Testis (tissue), 2 donors: ENCODE data around the gene MMP28.

Source experiments
- POLR2A ChIP-seq: fragments of 450-650 bp; IDR thresholded peaks from one replicate; pipeline ENCODE4 v1.6.1; 2017; ENCODE audit warnings: antibody characterized with exemption, mild to moderate bottlenecking, moderate library complexity
- TF ChIP-seq, protein P1 (sequence below), 3 experiments: fragments of 450-650 bp in 2 of 3; fragments of 200-600 bp in 1 of 3; sonication (generic) in 1 of 3; IDR thresholded peaks; one replicate each; pipeline ENCODE4 v1.5.1; 2016 to 2019; ENCODE audit warnings: antibody characterized with exemption in 3 of 3, mild to moderate bottlenecking in 2 of 3, moderate library complexity in 1 of 3

DNA sequence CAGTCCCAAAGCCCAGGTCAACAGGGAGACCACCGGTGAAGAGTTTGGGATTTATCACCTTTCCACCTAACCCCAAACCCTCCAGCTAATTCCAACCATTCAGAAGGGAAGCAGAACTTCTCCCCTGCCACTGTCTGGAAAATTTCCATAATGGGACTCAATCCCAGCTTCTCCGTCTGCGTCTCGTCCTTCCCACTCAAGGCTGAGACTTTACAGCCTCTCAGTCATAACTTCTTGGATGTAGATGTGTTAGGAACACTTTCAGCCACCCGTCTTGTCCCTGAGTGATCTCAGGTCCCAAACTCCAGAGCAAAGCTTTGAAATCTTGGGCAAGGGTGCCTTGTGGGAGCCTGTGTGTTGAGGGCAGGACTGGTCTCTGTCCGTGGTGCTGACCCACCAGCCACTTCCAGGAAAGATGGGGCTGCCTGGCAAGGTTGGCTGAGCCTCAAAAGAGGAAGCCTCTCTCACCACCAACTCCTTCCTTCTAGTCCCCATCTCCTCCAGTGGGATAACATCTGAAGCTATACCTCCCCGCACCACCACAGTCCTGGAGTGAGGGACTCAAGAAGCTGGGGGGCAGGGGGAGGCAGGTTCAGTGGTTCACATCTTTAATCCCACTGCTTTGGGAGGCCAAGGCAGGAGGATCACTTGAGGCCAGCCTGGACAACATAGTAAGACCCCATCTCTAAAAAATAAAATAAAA is 51.7 kb downstream of the MMP28 start:
- TF ChIP-seq, protein P1, sequence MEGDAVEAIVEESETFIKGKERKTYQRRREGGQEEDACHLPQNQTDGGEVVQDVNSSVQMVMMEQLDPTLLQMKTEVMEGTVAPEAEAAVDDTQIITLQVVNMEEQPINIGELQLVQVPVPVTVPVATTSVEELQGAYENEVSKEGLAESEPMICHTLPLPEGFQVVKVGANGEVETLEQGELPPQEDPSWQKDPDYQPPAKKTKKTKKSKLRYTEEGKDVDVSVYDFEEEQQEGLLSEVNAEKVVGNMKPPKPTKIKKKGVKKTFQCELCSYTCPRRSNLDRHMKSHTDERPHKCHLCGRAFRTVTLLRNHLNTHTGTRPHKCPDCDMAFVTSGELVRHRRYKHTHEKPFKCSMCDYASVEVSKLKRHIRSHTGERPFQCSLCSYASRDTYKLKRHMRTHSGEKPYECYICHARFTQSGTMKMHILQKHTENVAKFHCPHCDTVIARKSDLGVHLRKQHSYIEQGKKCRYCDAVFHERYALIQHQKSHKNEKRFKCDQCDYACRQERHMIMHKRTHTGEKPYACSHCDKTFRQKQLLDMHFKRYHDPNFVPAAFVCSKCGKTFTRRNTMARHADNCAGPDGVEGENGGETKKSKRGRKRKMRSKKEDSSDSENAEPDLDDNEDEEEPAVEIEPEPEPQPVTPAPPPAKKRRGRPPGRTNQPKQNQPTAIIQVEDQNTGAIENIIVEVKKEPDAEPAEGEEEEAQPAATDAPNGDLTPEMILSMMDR (IDR thresholded peaks at IDR 0.05), result no peak
- no peak for TF ChIP-seq POLR2A
